ENCODE measurements around the gene ADM2.

The ADM2 gene

GRCh38 chr22:50445071-50445879 lies 36.1 kb upstream of the ADM2 start:
- no peak for DNase-seq (ENCODE audit: low read depth)

DNA sequence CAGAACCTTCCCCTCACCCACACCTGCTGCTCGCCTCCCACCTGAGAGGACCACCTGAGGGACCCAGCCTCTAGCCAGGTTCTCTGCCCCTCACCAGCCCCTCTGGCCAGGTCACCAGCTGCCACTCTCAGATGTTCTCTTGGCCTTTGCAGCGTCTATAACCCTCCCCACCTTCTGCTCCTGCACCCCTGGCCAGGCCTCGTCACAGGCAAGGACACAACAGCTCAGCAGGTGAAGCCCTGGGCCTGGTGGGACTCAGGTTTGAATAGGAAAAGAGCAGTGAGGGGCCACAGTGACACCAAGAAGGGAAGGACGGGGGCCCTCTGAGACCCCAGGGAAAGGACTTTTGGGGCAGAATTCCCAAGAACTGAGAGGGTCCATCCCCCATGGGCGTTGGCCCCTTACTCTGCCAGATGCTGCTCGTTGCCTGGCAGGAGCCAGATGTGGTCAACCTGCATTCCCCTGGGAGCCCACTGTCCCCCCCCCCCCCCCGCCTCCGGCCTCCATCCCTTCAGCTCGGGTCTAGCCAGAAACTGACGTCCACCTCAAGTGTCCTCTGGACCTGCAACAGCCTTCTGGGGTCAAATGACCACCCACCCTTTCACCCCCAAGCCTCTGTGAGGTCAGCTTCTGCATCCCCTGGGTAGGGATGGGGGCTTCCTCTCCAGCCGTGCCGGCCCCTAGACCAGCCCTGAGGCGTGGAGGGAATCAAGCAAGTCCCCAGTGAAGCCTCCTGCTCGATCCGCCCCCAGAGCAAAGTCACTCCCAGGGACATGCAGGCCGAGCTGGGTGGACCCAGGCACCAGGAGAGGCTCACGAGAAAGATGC lies 35.2 kb upstream of the ADM2 start:
- DNase-seq (ENCODE audit: low read depth), result no peak

GRCh38 chr22:50446708-50447575 lies 34.4 kb upstream of the ADM2 start:
- DNase-seq (ENCODE audit: low read depth), result no peak

GRCh38 chr22:50447576-50448551 lies 33.5 kb upstream of the ADM2 start:
- DNase-seq (ENCODE audit: low read depth), result no peak

DNA sequence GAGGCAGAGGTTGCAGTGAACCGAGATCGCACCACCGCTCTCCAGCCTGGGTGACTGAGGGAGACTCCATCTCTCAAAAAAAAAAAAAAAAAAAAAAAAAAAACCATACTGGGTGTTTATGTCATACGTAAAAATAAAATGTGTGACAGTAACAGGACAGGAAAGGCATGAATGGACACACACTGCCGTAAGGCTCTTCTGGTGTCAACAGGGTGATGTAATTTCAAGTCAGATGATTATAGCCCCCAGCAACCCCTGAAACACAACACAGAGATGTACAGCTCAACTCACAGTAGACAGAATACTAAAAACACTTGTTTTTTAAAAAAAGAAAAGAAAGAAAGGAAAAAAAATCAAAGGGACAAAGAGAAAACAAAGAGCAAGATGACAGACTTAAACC lies 28.7 kb upstream of the ADM2 start:
- DNase-seq (ENCODE audit: low read depth), result no peak

DNA sequence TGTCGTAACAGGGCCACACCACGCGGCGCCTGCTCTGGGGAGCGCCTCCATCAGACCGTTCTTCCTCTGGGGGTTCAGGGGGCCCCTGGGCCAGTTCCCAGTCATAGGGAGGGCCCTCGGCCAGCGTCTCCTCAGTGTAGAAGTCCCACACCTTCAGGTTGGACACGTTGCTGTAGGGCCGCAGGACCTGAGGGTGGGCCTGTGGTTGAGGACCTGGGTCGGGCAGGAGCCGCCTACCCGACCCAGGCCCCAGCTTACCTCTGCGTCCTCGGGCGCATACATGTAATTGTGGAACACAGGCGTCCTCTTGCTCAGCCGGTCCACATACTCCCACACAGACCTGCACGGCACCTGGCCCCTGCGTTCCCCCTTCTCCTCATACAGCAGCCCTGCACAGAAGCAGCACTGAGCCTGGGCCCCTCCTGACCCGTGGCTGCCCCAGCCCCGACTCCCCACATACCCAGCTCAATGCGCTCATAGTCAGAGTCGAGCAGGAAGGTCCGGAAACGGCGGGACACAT lies 26.7 kb upstream of the ADM2 start:
- DNase-seq (ENCODE audit: low read depth), result no peak

GRCh38 chr22:50455201-50455600 lies 26.1 kb upstream of the ADM2 start:
- no peak for DNase-seq (ENCODE audit: low read depth)

DNA sequence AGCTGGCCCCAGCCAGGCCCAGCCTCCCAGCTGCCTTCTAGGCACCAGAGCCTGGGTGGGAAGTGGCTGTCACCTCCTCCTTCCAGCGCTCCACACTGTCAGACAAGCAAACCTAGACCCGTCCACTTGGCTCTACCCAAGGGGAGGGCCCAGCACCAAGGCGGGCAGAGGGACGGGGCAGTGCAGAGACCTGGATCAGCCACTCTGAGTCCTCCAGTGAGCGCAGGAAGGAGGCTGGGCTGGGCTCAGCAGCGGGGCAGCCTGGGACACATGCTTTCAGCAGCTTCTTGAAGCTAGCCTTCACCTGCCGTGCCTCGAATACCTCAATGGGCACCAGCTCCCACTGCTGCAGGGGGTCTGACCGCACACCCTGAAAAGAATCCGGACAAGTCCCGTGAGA lies 25.3 kb upstream of the ADM2 start:
- DNase-seq (ENCODE audit: low read depth), result no peak

DNA sequence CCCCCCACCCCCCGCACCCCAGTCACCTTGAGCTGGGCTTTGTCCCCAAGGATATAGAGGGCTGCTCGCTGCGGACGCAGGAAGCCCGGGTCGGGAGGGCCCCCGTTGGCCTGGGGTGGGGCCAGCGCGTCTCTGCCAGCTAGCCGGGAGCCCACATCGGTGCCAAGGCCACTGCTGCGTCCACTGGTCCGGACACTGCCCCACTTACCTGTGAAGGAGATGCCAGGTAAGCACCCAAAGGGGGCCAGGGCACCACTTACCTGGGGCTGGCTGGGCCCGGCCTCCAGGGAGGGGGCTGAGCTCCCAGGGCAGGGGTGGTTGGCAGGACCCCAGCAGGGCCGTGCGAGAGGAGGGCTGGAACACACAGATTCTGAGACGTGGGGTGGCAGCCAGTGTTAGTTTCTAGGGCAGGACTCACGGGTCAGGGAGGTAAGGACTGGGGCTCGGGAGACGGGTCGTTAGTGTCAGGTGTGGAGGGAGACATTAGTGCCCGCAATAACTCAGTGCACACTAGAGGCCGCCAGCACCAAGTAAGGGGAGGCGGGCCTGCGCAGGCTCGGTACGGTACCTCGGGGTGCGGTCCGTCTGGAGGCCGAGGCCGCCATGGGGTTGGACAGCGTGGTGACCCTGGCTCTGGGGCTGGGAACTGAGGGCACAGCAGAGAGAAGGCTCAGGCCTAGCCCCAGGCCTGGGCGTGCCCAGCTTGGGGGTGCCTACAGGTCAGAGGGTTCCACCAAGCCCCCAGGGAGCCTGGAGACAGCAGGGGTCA lies 24.7 kb upstream of the ADM2 start:
- DNase-seq (ENCODE audit: low read depth), result no peak

- DNase-seq (ENCODE audit: low read depth), result no peak
These were observed 22.3 kb upstream of the ADM2 start for GRCh38 chr22:50459016-50459415.

- no peak for DNase-seq (ENCODE audit: low read depth)
These were observed 21.7 kb upstream of the ADM2 start for GRCh38 chr22:50459496-50460140.

- DNase-seq (ENCODE audit: low read depth), result no peak
These were observed 20.4 kb upstream of the ADM2 start for GRCh38 chr22:50460938-50461337.

- no peak for DNase-seq (ENCODE audit: low read depth)
These were observed 19.8 kb upstream of the ADM2 start for GRCh38 chr22:50461536-50461935.

DNA sequence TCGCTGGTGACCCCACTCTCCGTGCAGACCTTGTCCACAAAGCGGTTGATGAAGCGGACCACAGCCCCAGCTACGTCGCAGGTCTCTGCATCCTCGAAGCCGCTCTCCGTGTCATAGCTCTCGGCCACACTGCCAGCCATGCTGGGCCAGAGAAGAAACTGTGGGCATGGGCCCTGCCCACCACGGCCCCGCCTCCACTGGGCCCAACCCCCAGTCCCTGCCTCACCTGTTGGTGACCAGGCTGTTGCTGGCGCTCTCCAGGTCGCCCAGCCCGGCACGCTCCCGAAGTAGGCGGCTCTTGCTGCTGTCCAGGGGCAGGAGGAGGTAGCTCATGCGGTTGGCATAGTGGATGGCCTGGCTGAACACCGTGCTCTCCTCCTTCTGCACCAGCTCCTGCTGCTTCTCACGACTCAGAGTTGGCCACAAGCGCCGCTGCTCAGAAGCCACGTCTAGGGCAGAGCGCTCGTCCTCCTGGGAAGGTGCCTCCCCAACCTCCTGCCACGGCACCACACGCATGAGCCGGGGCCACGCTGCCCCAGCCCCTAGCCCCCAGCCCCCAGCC lies 19.3 kb upstream of the ADM2 start:
- no peak for DNase-seq (ENCODE audit: low read depth)

- no peak for DNase-seq (ENCODE audit: low read depth)
These were observed 18.0 kb upstream of the ADM2 start for GRCh38 chr22:50463188-50463900.

DNA sequence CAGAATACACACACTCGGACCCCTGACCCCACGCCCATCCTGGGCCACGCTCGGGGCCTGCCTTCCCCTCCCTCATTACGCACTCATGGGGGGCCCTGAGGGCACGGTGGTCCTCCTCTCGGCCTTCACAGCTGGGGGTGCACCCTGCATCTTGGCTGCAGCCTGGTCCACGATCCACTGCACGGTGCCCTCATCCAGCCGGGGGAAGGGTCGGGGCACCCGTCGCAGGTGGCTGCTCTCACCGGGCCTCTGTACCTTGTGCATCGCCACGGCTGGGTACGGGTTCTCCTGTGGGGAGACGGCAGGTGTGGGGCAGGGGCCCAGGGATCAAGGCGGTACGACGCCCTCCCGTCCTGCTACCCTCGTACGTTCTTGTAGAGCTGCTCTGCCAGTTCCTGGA lies 16.9 kb upstream of the ADM2 start:
- no peak for DNase-seq (ENCODE audit: low read depth)

DNA sequence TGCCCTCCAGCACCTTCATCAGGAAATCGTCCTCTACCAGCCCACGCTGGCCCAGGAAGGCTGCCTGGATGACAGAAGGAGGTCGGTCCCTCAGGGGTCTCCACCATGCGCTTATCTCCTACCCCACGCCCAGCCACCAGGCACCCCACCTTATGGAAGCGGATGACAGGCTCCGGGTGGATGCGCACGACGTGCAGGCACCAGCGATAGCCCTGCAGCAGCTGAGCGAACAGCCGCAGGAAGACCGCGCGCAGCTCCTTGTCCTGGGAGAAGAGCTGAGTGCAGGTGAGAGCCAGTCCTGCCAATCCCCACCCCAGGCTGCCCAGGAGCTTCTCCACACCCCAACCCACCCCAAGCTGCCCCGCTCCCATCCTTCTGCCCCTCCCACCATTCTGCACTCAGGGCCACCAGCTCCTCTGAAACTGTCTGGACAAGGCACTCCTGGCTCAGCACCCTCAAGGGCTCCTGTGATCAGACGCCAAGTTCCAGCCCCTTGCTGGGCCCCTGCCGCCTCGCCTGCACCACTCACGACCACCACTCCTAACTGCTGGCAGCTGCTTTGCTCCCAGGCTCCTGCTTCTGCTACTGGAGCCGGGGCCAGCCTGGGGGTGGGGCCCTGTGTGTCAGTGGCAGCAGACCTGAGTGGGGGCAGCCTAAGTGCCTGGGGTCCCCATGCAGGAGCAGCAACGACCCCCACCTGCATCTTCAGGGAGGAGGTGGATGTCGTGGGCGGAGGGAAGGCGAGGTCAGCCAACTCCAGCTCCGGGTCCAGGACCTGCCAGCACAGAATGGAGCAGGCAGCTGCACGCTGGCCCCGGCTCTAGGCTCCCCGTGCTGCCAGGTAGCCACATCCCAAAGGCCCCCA lies 16.0 kb upstream of the ADM2 start:
- DNase-seq (ENCODE audit: low read depth), result no peak

GRCh38 chr22:50467341-50467740 lies 14.0 kb upstream of the ADM2 start:
- DNase-seq (ENCODE audit: low read depth), result no peak
